ENCODE results near the gene RARG.

GRCh38 chr12:53279888-53280498, 48.0 kb upstream of the RARG start:
- TF ChIP-seq EZH2 (IDR thresholded peaks at IDR 0.05) (no peak), POLR2AphosphoS5 (IDR thresholded peaks at IDR 0.05; ENCODE audit: borderline replicate concordance, low read depth, low read length) (no peak)
